Stimulated activated naive CD8-positive, alpha-beta T cell treated with anti-CD3 and anti-CD28 coated beads, Interleukin-15, Interleukin-2, amounts not matched to agents 100 ng/mL and 50 ng/mL, for 24 hours (primary cell): ENCODE results near the gene HSPG2.

Source experiments
- H3K27ac Mint-ChIP-seq: one replicate; pipeline ENCODE4 v1.8.0; 2021; ENCODE audit warnings: mild to moderate bottlenecking, mixed read lengths
- H3K27me3 Mint-ChIP-seq: one replicate; pipeline ENCODE4 v1.8.0; 2021; ENCODE audit warnings: mixed read lengths
- H3K36me3 Mint-ChIP-seq: one replicate; pipeline ENCODE4 v1.8.0; 2021; ENCODE audit warnings: low read depth, mixed read lengths
- H3K4me1 Mint-ChIP-seq: one replicate; pipeline ENCODE4 v1.8.0; 2021; ENCODE audit warnings: low read depth, mixed read lengths
- H3K4me3 Mint-ChIP-seq: one replicate; pipeline ENCODE4 v1.8.0; 2021; ENCODE audit warnings: mild to moderate bottlenecking, mixed read lengths
- H3K9me3 Mint-ChIP-seq: one replicate; pipeline ENCODE4 v1.8.0; 2021; ENCODE audit warnings: mixed read lengths

Gene HSPG2

GRCh38 chr1:21865943-21866706 lies 71.0 kb downstream of the HSPG2 start:
- no peak overlapping the region for H3K27ac Mint-ChIP-seq
- H3K4me3 Mint-ChIP-seq = no peak overlapping the region
- no peaks in the 10 kb centered on the region for H3K36me3 Mint-ChIP-seq
- H3K4me1 Mint-ChIP-seq = no peaks in the 10 kb centered on the region
- H3K27me3 Mint-ChIP-seq = no peaks in the 10 kb centered on the region
- H3K9me3 Mint-ChIP-seq = no peaks in the 10 kb centered on the region

GRCh38 chr1:21865609-21865942 lies 71.5 kb downstream of the HSPG2 start:
- H3K27ac Mint-ChIP-seq = no peak overlapping the region
- no peaks in the 10 kb centered on the region for H3K4me1 Mint-ChIP-seq
- no peaks in the 10 kb centered on the region for H3K27me3 Mint-ChIP-seq
- no peaks in the 10 kb centered on the region for H3K9me3 Mint-ChIP-seq
- no peaks in the 10 kb centered on the region for H3K36me3 Mint-ChIP-seq
- H3K4me3 Mint-ChIP-seq = no peak overlapping the region

- Mint-ChIP-seq H3K27ac (no peak overlapping the region), H3K4me1 (no peaks in the 10 kb centered on the region), H3K36me3 (no peaks in the 10 kb centered on the region), H3K9me3 (no peaks in the 10 kb centered on the region), H3K4me3 (no peak overlapping the region), H3K27me3 (no peaks in the 10 kb centered on the region)
These were observed 72.4 kb downstream of the HSPG2 start for GRCh38 chr1:21864730-21865129.

- no peak overlapping the region for H3K4me3 Mint-ChIP-seq
- H3K27me3 Mint-ChIP-seq = no peaks in the 10 kb centered on the region
- H3K4me1 Mint-ChIP-seq = no peaks in the 10 kb centered on the region
- no peaks in the 10 kb centered on the region for H3K36me3 Mint-ChIP-seq
- H3K27ac Mint-ChIP-seq = no peak overlapping the region
- H3K9me3 Mint-ChIP-seq = no peaks in the 10 kb centered on the region
These were observed 73.1 kb downstream of the HSPG2 start for GRCh38 chr1:21863981-21864380.

DNA sequence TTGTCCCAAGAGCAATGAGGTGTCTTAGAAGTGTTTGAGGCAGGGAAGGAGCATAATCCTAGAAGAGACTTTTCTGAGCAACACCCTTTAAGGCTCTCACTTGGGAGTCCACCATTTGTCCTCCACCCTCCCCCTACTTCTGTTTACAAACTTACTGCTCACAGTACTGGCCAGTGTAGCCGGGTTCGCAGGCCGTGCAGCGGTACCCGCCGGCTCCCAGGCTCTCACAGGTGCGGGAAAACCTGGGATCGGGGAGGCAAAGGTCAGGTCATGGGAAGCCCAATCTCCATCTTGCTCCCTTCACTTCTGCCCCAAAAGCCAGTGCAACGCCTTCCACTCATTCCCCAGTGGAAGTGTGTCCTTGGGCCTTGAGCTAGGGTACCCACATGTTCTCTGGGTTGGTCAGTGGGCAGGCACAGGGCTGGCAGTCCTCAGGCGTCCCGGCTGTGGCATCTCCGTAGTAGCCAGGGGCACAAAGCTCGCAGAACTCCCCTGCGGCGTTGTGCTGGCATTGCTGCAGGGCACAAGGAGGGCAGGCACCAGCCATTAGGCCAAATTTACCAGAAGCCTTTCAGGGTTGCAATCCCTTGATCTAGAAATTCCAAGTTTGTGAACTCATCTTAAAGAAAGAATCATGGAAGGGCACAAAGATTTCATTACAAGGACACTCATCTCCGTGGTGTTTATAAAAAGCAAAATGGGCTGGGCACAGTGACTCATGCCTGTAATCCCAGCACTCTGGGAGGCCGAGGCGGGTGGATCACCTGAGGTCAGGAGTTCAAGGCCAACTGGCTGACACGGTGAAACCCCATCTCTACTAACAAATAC lies 75.3 kb downstream of the HSPG2 start:
- H3K36me3 Mint-ChIP-seq = no peaks in the 10 kb centered on the region
- no peaks in the 10 kb centered on the region for H3K27me3 Mint-ChIP-seq
- H3K4me1 Mint-ChIP-seq = no peaks in the 10 kb centered on the region
- no peak overlapping the region for H3K27ac Mint-ChIP-seq
- no peaks in the 10 kb centered on the region for H3K9me3 Mint-ChIP-seq
- H3K4me3 Mint-ChIP-seq = no peak overlapping the region

- H3K27me3 Mint-ChIP-seq = no peaks in the 10 kb centered on the region
- no peaks in the 10 kb centered on the region for H3K36me3 Mint-ChIP-seq
These were observed 76.1 kb downstream of the HSPG2 start for GRCh38 chr1:21860971-21861370.

GRCh38 chr1:21859669-21860179 lies 77.4 kb downstream of the HSPG2 start:
- H3K4me1 Mint-ChIP-seq = no peaks in the 10 kb centered on the region
- H3K27ac Mint-ChIP-seq = no peak overlapping the region
- no peaks in the 10 kb centered on the region for H3K9me3 Mint-ChIP-seq
- no peak overlapping the region for H3K4me3 Mint-ChIP-seq
- no peaks in the 10 kb centered on the region for H3K27me3 Mint-ChIP-seq
- no peaks in the 10 kb centered on the region for H3K36me3 Mint-ChIP-seq

More at GRCh38 chr1:21860971-21861370, 76.1 kb downstream of the HSPG2 start:
- no peaks in the 10 kb centered on the region for H3K4me1 Mint-ChIP-seq
- no peak overlapping the region for H3K27ac Mint-ChIP-seq
- H3K9me3 Mint-ChIP-seq = no peaks in the 10 kb centered on the region
- no peak overlapping the region for H3K4me3 Mint-ChIP-seq

DNA sequence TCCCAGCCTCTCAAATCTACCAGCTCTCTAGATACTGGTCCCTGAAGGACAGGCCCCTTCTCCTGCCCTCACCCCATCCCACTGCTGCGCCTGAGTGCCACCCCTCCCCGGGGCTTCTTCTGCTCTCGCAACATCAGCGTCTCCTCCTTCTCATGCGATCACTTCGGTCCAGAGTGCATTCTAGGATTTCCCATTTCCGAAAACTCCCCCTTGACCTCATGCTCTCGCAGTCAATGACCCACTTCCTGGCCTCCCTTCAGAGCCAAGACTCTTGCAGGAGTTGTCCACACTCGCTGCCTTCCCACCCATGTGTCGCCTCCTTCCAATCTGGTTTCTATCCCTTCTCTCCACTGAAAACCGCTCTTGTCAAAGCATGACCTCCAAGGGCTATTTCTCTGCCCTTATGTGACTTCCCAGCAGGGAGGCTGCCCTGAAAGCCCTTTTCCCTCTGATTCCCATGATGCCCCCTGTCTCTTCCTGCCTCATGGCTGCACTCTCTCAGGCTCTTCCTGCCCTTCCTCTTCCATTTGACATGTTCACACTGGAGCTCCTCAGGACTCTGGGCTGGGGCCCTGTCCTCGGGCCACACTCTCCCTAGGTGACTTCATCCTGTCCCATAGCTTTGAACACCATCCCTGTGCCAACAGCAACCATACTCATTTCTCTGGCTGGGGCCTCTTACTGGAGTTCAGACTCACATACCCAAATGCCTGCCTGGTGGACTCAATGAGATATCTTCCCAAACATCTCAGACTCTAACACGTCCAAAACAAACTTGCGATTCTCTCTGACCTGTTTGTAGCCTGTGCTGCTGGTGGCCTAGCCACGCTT lies 79.1 kb downstream of the HSPG2 start:
- H3K9me3 Mint-ChIP-seq = no peaks in the 10 kb centered on the region
- no peaks in the 10 kb centered on the region for H3K4me1 Mint-ChIP-seq
- H3K27me3 Mint-ChIP-seq = no peaks in the 10 kb centered on the region
- H3K27ac Mint-ChIP-seq = no peak overlapping the region
- no peaks in the 10 kb centered on the region for H3K36me3 Mint-ChIP-seq
- H3K4me3 Mint-ChIP-seq = no peak overlapping the region

DNA sequence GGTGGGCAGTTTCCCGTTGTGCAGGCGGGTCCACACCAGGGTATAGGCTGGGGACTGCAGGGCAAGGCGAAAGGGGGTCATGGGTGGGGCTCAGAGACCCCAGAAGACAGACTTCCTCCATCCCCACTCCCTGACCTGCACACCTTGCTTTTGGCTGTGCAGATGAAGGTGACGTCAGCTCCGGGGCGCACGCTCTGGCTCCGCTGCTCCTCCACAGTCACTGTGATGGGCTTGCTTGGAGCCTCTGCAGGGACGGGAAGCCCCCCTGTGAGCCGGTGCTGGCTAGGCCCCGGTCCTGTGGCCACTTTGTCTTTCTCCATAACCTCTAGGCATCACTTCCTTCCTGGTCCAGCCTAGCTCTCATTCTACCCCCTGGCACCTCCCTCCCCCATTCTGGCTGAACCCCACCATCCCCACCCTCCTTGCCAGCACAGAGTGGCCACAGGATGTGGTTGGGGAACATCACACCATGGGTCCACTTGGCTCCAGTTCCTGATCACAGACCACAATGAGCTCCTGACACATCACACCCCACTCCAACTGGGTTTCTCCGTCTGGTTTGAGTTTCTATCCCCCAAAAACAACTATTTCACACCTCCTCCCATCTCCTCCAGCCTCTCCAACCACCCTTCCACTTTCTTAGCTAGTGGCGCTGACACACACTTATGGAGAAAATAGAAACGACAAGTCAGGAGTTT lies 79.8 kb downstream of the HSPG2 start:
- no peak overlapping the region for H3K4me3 Mint-ChIP-seq
- no peak overlapping the region for H3K27ac Mint-ChIP-seq
- no peaks in the 10 kb centered on the region for H3K36me3 Mint-ChIP-seq
- H3K4me1 Mint-ChIP-seq = peaks cover under 1% of the 10 kb centered on the region
- no peaks in the 10 kb centered on the region for H3K9me3 Mint-ChIP-seq
- no peaks in the 10 kb centered on the region for H3K27me3 Mint-ChIP-seq

DNA sequence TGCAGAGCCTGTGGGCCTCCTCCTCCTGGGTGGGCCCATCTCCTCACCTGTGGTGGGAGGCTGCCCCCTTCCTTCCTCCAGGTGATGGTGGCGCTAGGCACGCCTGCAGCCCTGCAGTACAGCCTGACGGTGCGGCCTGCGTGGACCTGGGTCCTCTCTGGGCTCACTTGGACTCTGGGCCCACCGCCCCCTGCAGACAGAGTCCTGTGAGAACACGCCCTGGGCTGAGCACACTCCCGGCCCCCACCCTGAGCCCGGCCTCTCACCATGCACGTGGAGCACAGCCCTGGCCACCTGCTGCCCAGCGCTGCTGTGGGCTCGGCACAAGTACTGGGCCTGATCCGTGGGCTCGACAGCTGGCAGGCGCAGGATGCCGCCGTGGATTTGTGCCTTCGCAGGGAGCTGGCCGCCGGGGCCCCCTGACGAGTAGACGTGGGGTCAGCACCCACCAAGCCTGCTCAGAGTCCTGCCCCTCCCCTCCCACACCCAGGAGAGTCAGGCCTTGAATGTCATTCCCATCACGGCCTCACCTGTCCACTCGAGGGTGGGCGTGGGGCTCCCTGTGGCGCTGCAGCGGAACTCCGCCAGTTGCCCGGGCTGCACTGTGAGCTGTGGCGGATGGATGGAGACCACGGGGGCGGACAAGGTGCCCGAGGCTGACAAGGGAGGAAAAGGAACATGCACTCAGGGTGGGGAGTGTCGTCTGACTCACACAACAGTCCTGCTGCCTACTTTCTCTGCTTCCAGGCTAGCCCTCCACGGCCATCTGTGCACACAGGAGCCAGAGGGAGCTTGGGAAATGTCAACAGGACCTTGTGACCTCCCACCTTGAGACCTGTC lies 81.6 kb downstream of the HSPG2 start:
- no peaks in the 10 kb centered on the region for H3K9me3 Mint-ChIP-seq
- no peak overlapping the region for H3K27ac Mint-ChIP-seq
- H3K4me3 Mint-ChIP-seq = no peak overlapping the region
- H3K27me3 Mint-ChIP-seq = no peaks in the 10 kb centered on the region
- H3K4me1 Mint-ChIP-seq = peaks cover 3% of the 10 kb centered on the region
- H3K36me3 Mint-ChIP-seq = no peaks in the 10 kb centered on the region

DNA sequence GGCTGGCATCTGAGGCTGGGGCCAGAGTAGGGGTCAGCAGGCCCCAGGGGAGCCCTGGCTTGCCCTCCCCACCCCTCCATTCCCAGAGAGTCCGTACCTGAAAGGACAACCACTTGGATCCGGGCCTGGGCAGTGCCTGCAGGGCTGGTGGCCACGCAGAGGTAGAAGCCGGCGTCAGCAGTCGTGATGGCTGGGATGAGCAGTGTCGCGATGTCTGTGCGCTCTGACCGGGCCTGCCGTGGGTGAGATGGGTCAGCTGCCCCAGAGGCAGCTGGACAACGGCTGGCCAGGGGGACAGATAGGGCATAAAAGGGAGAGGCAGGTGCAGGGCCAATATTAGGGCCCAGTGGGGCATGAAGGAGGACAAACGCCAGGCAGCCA lies 82.4 kb downstream of the HSPG2 start:
- Mint-ChIP-seq H3K36me3 (no peaks in the 10 kb centered on the region), H3K27ac (no peak overlapping the region), H3K4me3 (no peak overlapping the region), H3K27me3 (no peaks in the 10 kb centered on the region), H3K4me1 (peaks cover 3% of the 10 kb centered on the region), H3K9me3 (no peaks in the 10 kb centered on the region)

- Mint-ChIP-seq H3K27me3 (no peaks in the 10 kb centered on the region), H3K4me1 (peaks cover 3% of the 10 kb centered on the region), H3K27ac (no peak overlapping the region), H3K9me3 (no peaks in the 10 kb centered on the region), H3K36me3 (no peaks in the 10 kb centered on the region), H3K4me3 (no peak overlapping the region)
These were observed 82.9 kb downstream of the HSPG2 start for GRCh38 chr1:21854090-21854750.

GRCh38 chr1:21853131-21853427 lies 84.0 kb downstream of the HSPG2 start:
- H3K36me3 Mint-ChIP-seq = no peaks in the 10 kb centered on the region
- H3K27me3 Mint-ChIP-seq = no peaks in the 10 kb centered on the region
- H3K4me3 Mint-ChIP-seq = no peak overlapping the region
- peaks cover 3% of the 10 kb centered on the region for H3K4me1 Mint-ChIP-seq
- no peak overlapping the region for H3K27ac Mint-ChIP-seq
- H3K9me3 Mint-ChIP-seq = no peaks in the 10 kb centered on the region
